Cardiac septum (tissue), 1 donor: Measurements from ENCODE around the gene TRIM34. TPM values are rescaled to one million over a fixed set of nuclear protein-coding genes. Genes with fewer than 3 reads are reported as not detected.
A peak's percentile ranks its signal among the peaks of the same experiment; 100 is the strongest.
"Not testable (repeated sequence)": the region's sequence is repeated elsewhere in the genome, so short reads cannot be mapped to it uniquely, and the experiment has no call there.

ENCODE experiments used
- DNase-seq: peaks from one replicate; pipeline ENCODE4 v3.0.0-alpha.2; 2020; ENCODE audit warnings: low spot score
- intact Hi-C: fragments of 100-400 bp; cut with DNase I; formaldehyde crosslinking; loops from one replicate; pipeline ENCODE4 v1.14.0; 2022
- total RNA-seq: library from RNA; stranded (reverse); fragmentation: NEBNext Ultra II Directional; extraction: Animal tissue kit (Norgen Biotek cat#: 25700); gene quantifications from one replicate; pipeline ENCODE4 v1.2.1, GENCODE V29; 2021
- donor health status: DM: no; HTN: no; CAD: no.

Gene TRIM34
- total RNA-seq, 1 donor from 2014 or later, result 2.3 TPM

- intact Hi-C loops, result loop anchor here (10.0 kb wide), 1 partner anchor 55 kb away; the partner anchor contains the start of gene TRIM34
- DNase-seq, result no peak
Measured at GRCh38 chr11:5679811-5680210, 55.0 kb downstream of the TRIM34 start.

- DNase-seq, result not testable (repeated sequence)
- intact Hi-C loops, result loop anchor here (10.0 kb wide), 1 partner anchor 58 kb away; the partner anchor contains the start of gene TRIM34
Measured at GRCh38 chr11:5682890-5683441, 58.2 kb downstream of the TRIM34 start.

- intact Hi-C loops, result loop anchor here (10.0 kb wide), 1 partner anchor 59 kb away; the partner anchor contains the start of gene TRIM34
- DNase-seq, result not testable (repeated sequence)
Measured at GRCh38 chr11:5683620-5684019, 58.8 kb downstream of the TRIM34 start.

GRCh38 chr11:5684036-5684645 is 59.3 kb downstream of the TRIM34 start:
- intact Hi-C loops, result loop anchor here (10.0 kb wide), 1 partner anchor 59 kb away; the partner anchor contains the start of gene TRIM34
- no peak for DNase-seq

GRCh38 chr11:5684646-5685362 is 60.0 kb downstream of the TRIM34 start, which contains the start of gene TRIM5:
TSS of gene TRIM5 (minus strand) at chr11:5685074. CDS start at chr11:5680177, 4,897 bp downstream.
- intact Hi-C loops, result loop anchor here (10.0 kb wide), 1 partner anchor 60 kb away; the partner anchor contains the start of gene TRIM34
- DNase-seq, result peak; percentile 93

- intact Hi-C loops, result loop anchor here (10.0 kb wide), 1 partner anchor 62 kb away; the partner anchor contains the start of gene TRIM34
- DNase-seq, result no peak
Measured at GRCh38 chr11:5686426-5686825, 61.6 kb downstream of the TRIM34 start.

GRCh38 chr11:5688482-5688881 is 63.7 kb downstream of the TRIM34 start:
- DNase-seq, result no peak
- intact Hi-C loops, result loop anchor here (10.0 kb wide), 1 partner anchor 64 kb away; the partner anchor contains the start of gene TRIM34

- intact Hi-C loops, result loop anchor here (10.0 kb wide), 1 partner anchor 65 kb away; the partner anchor contains the start of gene TRIM34
- no peak for DNase-seq
Measured at GRCh38 chr11:5689551-5689983, 64.8 kb downstream of the TRIM34 start, which contains the start of gene TRIM22. TSS of gene TRIM22 (plus strand) at chr11:5689790. CDS start at chr11:5696233, 6,443 bp downstream.

GRCh38 chr11:5690216-5690615 is 65.4 kb downstream of the TRIM34 start:
- no peak for DNase-seq
- intact Hi-C loops, result no loop called here

- DNase-seq, result no peak
- intact Hi-C loops, result no loop called here
Measured at GRCh38 chr11:5690736-5691135, 65.9 kb downstream of the TRIM34 start.

- DNase-seq, intact Hi-C loops: not testable (repeated sequence)
Measured at GRCh38 chr11:5691238-5691963, 66.6 kb downstream of the TRIM34 start.

- DNase-seq, result no peak
- intact Hi-C loops, result no loop called here
Measured at GRCh38 chr11:5691964-5692361, 67.2 kb downstream of the TRIM34 start.

Other genes starting within 250 kb of the TRIM34 start
- not detected for gene OR51M1, start 241.2 kb upstream of the TRIM34 start, total RNA-seq
- not detected for gene OR51Q1, start 202.9 kb upstream of the TRIM34 start, total RNA-seq
- not detected for gene OR51I1, start 183.5 kb upstream of the TRIM34 start, total RNA-seq
- gene OR51I2, start 175.7 kb upstream of the TRIM34 start, total RNA-seq, result not detected
- not detected for gene OR52D1, start 136.3 kb upstream of the TRIM34 start, total RNA-seq
- gene UBQLN3, start 115.0 kb upstream of the TRIM34 start, total RNA-seq, result not detected
- 0.11 TPM for gene UBQLNL, start 108.3 kb upstream of the TRIM34 start, total RNA-seq
- gene OR52H1, start 76.5 kb upstream of the TRIM34 start, total RNA-seq, result not detected
- not detected for gene OR52B6, start 44.1 kb upstream of the TRIM34 start, total RNA-seq
- gene TRIM6, start 28.4 kb upstream of the TRIM34 start, total RNA-seq, result 0.46 TPM
- 6.4 TPM for gene TRIM5, start 60.1 kb downstream of the TRIM34 start, total RNA-seq
- 16.1 TPM for gene TRIM22, start 64.8 kb downstream of the TRIM34 start, total RNA-seq
- not detected for gene OR56B1, start 111.4 kb downstream of the TRIM34 start, total RNA-seq
- not detected for gene OR52N4, start 129.2 kb downstream of the TRIM34 start, total RNA-seq
- gene OR52N5, start 158.4 kb downstream of the TRIM34 start, total RNA-seq, result not detected
- not detected for gene OR52N1, start 166.3 kb downstream of the TRIM34 start, total RNA-seq
- not detected for gene OR52N2, start 183.9 kb downstream of the TRIM34 start, total RNA-seq
- gene OR52E6, start 216.9 kb downstream of the TRIM34 start, total RNA-seq, result not detected
- gene OR52E8, start 232.7 kb downstream of the TRIM34 start, total RNA-seq, result not detected